DMS 273 (cell line): ENCODE data around the gene MTG2.

Experiments used
- DNase-seq: peaks from one replicate; lab custom pipeline; 2025; ENCODE audit not compliant: unreplicated experiment; lab: John Stamatoyannopoulos, UW

MTG2 gene

GRCh38 chr20:62219992-62220665 lies 37.3 kb downstream of the MTG2 start, which contains the start of gene HRH3:
HRH3 (minus strand) TSS chr20:62220278; CDS start chr20:62219970, 308 bp downstream.
- peak; percentile 76 for DNase-seq

- DNase-seq, result peak; percentile 49
These were observed 38.1 kb downstream of the MTG2 start for GRCh38 chr20:62220666-62221568.

DNA sequence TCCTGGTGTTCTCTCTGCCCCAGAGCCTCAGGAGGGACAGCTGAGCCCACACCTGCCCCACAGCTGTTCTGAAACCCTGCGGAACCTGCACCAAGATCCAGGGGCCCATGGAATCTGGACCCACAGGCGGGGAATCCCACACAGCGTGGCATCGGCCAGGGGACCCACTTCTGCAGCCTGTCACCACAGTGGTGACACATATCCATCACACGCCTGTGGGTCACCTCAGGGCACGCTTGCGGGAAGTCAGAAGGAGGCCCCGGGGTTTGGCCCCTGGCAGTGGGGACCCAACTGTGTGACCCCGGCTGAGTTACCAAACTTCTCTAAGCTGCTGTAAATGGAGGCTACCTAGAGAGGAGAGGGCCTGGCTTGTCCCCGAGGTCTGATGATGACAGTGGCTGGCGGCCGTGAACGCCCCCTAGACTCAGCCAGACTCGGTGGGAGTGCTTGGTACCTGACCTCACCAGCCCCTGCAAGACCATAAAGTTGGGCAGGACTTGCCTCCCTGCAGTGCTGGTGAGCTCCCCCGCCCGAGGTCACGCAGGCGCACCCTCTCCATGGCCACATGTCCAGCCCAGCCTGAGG lies 39.5 kb downstream of the MTG2 start:
- DNase-seq, result no peak

GRCh38 chr20:62222972-62223371 lies 40.1 kb downstream of the MTG2 start:
- no peak for DNase-seq

GRCh38 chr20:62223571-62223970 lies 40.7 kb downstream of the MTG2 start:
- DNase-seq, result no peak

DNA sequence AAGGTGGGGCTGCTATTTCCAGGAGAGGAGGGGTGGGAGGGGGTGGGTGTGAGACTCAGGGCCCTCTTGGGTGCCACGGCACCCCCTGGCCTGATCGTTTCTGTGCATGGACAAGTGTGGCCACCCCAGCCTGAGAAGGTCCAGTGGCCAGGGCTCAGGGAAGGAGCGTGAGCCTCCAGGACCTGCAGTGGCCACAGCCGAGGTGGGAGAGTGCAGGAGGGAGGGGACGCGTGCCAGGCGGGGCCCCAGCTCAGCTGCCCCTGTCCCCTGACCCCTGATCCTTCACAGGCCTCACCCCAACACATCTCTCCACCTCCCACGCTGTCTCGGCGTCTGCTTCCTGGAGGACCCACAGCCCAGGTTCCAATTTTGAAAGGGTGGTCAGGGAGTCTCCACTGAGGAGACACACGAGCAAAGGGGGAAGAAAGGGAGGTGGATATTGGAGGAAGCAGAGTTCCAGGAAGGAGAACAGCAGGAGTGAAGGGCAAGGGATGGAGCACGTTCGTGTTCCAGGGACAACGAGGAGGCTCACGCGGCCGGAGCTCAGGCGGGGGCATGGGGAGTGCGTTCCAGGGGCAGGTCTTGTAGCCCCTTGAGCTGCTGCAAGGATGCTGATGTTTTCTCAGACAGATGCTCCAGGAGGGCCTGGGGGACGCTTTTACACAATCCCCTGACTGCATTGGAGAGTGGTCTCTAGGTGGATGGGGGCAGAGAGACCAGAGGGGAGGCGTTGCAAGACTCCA lies 41.5 kb downstream of the MTG2 start:
- DNase-seq, result no peak

DNA sequence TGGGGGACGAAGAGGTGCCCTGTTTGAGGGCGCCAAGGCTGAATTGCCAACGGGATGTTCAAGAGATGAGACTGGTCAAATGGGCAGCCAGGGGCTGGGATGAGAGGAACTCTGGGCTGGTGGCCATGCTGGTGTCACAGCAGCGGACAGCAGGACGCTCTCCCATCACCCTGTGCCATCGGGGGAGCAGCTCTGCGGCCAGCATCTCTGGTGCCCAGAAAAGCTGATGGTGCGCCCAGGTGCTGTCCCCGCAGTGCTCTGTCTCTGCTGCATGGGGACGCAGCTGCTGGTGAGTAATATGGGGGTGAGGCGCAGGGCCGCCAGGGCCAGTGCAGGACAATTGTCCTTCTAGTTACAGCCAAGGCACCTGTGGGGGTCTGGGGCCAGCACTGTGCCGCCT lies 42.2 kb downstream of the MTG2 start:
- DNase-seq, result no peak

GRCh38 chr20:62225820-62226635 lies 43.2 kb downstream of the MTG2 start:
- no peak for DNase-seq

GRCh38 chr20:62226707-62227590 lies 44.1 kb downstream of the MTG2 start:
- DNase-seq, result no peak

DNA sequence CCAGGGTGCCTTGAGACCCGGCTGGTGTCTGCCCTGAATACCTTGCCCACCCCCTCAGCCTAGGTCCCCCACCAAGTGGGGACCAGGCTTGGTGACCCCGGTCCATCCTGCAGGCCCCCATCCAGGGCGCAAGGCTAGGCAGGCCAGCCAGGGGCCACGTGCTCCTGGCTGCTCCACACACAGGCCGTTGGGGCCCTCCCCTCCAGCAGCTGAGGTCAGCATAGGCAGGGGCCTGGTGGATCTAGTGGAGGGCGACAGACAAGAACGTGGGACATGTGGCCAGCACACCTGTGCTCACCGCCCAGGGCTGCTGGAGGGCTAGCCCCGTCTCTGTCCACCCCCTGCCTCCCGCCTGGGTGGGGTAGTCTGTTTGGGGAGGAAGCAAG lies 44.8 kb downstream of the MTG2 start:
- no peak for DNase-seq

DNA sequence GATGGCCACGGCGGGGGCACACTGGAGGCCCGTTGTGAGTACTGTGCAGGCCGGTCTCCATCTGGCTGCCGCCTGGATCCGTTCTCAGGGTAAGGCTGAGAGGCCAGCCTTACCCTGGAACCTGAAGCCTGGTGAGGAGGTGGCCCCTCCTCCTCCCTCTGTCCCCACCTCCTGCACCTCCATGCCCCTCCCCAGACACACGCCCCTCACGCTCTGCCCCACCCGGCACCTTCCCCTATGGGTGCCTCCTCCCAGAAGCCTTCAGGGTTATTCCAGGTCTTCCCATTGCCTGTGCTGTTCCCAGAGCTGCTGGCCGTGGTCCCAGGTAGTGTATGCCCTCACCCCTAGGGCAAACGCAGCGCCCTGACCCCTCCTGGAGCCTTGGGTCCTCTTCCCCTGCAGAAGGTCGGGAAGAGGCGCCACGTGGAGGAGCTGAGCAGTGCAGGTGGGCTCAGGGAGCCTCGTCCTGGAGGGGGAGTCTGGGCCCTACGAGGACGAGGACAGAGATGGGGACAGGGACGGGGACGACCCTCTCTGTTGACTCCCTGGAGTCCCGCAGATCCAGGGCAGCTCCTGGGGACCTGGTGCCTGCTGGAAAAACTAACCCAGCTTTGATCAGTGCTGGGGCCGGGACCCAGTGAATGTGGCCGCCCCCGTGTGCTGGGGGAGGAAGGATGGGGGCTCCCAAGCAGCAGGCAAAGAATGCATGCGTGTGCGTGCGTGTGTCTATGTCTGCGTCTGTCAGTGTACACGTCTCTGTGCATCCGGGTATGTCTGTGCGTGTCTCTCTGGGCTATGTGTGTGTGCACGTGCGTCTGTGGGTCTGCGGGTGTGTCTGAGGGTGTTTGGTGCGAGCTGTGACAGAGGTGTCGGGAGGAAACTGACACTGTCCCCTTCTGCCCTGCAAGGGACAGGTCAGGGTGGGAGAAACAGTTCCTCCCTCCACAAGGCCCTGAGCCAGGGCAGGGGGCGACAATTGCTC lies 45.4 kb downstream of the MTG2 start:
- peak; percentile 63 for DNase-seq

DNA sequence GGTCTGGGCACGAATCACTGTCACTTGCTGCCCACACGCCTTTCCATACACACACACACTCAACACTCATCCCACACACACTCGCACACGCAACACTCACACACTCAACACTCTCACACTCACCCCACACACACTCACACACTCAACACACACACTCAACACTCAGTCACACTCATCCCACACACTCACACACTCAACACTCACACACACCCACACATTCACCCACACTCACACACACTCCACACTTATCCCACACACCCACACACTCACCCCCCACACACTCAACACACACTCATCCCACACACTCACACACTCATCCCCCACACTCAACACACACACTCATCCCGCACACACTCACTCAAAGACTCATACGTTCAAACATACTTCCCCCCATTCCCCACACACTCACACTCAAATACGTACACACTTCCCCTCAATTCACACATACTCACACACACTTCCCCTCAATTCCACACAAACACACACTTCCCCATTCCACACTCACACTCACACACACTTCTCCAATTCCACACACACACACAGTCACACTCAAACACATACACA lies 46.2 kb downstream of the MTG2 start:
- DNase-seq, result no peak

GRCh38 chr20:62229667-62230066 lies 46.8 kb downstream of the MTG2 start:
- DNase-seq, result no peak

GRCh38 chr20:62230276-62230675 lies 47.4 kb downstream of the MTG2 start:
- no peak for DNase-seq

DNA sequence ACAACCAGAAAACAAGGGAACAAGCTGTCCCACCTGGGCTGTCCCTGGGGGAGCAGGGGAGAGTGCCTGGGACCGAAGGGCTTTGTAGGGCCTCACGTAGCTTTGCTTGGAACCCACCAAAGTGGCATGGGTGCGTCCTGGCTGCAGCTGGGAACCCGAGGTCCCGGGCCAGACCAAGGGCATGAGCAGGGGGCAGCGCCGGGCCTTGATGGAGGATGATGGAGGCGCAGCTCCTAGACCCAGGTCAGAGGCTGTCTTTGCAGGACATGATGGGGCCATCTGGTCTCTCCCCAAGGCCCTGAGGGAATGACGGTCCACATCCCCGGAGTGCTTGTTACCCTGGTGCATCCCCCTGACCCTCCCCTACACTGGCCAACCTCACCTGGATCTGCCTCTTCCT lies 47.9 kb downstream of the MTG2 start:
- DNase-seq, result no peak

GRCh38 chr20:62231292-62231691 lies 48.5 kb downstream of the MTG2 start:
- no peak for DNase-seq

- no peak for DNase-seq
These were observed 49.4 kb downstream of the MTG2 start for GRCh38 chr20:62232194-62232593.
